Stimulated activated naive CD4-positive, alpha-beta T cell (primary cell): Measurements from ENCODE around the gene MYL6.
"Not testable (repeated sequence)": the region's sequence is repeated elsewhere in the genome, so short reads cannot be mapped to it uniquely, and the experiment has no call there.

Experiments
- DNase-seq, 6 experiments: peaks; one replicate each; lab custom pipeline; 2025; lab: John Stamatoyannopoulos, UW

The MYL6 gene

DNA sequence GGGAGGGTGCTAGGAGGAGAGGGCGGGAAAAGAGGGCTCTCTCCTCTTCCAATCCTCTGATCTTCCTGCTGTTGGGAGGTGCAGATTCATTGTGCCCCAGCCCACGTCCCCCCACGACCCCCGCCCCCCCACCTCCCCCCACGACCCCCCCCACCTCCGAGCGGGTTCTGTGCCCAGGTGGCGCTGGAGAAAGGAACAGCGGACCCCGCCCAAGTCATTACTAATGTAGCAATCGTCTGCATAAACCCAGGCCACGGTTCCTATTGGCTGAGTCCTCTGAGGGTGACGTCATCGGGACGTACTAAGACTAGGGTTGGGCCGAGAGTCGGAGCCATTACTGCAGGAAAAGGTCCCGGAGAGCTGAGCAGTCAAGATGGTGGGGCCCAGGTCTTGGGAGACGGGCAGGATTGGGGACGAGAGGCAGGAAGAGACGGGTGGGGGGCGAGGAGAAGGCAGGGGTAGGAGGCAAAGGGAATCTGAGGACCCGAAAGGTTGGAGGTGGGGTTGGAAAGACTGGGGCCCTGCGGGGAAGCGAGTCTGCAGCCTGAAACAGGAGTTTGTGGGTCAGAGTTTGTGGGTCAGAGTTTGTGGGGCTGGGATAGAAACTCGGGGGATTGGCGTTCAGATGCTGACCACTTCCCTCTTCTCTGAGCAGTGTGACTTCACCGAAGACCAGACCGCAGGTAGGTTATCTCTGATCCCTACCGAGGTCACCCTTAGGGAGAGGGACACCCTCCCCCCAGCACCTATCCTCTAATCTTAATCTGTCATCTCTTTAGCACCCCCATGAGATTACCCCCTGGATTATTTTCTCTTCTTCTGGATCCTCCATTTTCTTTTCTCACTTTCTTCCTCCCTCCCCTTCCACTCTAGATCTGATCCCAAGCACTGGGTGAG lies at the start of gene MYL6:
TSS of gene MYL6 (plus strand) at position 331 of the 897 bp plus-strand sequence. CDS start at position 374, 43 bp downstream.
- peak; percentile 80 to 93 (median 89) for DNase-seq

DNA sequence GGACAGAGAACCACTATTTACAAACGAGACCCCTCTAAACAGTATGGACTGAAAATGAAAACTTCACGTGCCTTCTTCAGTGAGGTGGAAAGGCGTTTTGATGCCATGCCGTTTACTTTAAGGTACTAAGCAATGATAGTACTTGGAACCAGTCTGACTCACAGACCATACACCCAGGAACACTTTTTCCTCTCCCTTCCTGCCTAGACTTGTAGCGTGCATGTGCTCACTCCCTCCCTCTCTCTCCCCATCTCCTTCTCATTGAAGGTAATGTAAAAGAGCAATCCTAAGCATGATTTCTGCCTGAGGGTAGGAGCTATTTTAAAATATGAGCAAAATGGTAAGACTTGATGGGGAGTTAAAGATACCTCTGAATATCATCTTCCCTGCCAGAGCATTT lies 47.6 kb upstream of the MYL6 start:
- no peak for DNase-seq

DNA sequence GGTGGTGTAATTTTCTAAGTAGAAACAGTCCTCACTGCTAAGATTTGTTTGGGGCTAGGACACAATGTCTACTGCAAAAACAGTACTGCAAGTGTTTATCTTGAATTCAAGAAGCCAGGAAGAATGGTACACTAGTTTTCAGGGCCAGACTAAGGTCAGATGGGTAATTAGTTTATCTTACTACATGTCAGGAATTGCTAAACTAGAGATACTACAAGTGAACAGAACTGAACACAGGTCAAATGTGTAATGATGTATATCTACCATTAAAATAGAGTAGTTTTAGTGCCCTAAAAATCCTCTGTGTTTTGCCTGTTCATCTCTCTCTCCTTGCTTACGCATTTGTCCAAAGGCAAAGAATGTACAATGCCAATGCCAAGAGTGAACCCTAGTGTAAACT lies 44.1 kb upstream of the MYL6 start:
- no peak for DNase-seq

DNA sequence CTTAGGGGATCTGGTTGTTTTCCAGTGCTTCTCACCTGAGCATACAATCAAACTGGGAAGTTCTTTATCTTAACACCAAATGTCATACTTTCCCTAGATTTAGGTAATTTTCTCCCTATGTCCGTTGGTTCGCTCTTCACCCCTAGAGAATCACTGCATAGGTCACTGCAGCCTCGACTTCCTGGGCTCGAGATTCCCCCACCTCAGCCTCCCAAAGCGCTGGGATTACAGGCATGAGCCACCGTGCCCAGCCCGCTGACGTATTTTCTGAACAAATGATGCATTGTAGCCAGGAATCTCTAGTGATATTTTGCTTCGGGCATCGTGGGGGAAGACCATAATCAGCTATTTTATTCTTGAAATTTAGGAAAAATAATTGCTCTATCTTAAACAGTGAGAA lies 42.8 kb upstream of the MYL6 start:
- DNase-seq, result no peak

DNA sequence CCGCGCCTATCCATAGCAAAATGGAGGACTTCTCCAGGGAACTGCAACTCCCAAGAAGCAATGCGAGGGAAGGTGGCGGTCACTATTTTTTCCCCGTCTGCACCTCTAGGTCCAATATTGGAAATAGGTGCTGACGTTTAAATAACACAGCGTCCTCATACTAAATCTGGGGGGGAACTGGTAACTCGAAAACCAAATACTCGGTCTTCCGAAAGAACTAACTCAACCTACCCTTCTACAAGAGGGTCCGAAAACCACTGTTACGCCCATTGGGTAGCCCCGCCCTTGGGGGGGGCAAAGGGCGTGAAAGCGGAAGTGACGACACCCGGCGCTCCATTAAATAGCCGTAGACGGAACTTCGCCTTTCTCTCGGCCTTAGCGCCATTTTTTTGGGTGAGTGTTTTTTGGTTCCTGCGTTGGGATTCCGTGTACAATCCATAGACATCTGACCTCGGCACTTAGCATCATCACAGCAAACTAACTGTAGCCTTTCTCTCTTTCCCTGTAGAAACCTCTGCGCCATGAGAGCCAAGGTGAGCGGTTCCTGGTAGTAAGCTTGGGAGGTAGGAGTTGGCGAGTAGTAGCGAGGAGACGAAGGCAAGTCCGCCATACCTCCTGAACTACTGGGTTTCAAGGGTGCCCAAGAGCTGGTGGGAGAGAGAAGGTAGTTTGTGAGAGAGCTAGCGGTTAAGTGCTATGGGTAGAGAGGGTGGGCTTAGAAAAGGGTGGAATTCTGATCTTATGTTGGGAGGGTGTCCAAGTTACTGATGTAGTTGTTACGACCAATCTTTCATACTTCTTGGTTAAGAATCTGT lies 41.7 kb upstream of the MYL6 start, which contains the start of gene RPL41:
TSS of gene RPL41 (plus strand) at position 367 of the 815 bp plus-strand sequence.
- peak; percentile 87 to 98 (median 91) for DNase-seq

DNA sequence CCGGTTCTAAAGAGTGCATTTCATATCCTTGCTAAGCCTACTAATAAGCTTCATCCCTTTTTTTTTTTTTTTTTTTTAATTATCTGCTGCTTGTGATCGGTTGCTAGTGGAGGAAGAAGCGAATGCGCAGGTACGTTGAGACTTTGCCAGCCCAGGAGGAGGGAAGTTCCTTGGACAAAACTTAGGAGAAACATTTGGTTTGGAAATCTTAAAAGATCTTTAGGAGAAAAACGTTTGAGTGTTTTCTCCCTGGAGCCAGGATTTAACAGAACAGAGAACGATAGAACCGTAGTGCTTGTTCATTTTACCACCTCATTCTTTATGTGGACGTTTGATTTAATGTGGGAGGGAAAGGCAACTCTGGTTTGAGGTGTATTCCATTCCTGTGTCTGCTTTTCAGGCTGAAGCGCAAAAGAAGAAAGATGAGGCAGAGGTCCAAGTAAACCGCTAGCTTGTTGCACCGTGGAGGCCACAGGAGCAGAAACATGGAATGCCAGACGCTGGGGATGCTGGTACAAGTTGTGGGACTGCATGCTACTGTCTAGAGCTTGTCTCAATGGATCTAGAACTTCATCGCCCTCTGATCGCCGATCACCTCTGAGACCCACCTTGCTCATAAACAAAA lies 41.0 kb upstream of the MYL6 start:
- not testable (repeated sequence) for DNase-seq

DNA sequence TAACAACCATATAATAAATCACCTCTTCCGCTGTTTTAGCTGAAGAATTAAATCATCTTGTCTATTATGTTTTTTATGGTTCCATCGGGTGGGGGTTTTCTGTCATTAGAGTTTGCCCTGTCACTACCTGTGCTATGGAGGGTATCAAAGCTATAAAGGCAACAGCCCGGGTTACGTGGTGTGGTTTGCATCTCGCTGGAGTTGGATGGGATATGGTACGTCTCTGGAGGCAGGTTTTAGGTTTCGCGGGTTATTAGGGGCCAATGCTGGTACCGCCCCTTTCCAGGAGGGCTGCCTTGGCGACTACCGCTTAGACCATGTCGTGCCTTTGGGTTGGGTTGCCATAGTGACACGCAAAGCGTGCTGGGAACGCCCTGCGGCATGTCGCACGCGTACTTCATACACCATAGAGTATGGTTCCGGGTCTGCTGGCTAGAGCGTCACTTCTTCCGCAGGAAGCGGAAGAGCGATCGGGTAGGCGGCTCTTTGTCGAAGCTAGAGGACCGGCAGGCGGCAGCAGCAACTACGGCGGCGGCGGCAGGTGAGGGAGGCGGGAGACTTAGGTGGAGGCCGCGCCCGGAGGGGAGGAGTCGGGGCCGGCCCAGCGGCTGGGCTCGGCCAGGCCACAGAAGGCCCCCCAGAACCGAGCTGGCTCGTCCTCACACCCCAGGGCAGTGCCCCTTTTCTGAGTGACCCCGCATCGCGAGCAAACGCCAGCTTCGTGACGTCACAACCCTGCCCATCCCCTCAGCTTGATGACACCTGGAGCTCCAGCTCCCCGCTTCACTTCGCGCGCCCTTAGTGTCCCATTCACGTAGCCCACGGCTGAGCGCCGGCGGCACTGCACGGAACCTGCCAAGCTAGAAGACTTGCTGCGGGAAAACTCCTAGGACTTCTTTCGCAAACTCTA lies 40.1 kb upstream of the MYL6 start, which contains the start of gene ZC3H10:
TSS of gene ZC3H10 (plus strand) at position 489 of the 910 bp plus-strand sequence. CDS start 2,297 bp downstream, outside the sequence.
- DNase-seq, result peak; percentile 94 to 97 (median 96)

DNA sequence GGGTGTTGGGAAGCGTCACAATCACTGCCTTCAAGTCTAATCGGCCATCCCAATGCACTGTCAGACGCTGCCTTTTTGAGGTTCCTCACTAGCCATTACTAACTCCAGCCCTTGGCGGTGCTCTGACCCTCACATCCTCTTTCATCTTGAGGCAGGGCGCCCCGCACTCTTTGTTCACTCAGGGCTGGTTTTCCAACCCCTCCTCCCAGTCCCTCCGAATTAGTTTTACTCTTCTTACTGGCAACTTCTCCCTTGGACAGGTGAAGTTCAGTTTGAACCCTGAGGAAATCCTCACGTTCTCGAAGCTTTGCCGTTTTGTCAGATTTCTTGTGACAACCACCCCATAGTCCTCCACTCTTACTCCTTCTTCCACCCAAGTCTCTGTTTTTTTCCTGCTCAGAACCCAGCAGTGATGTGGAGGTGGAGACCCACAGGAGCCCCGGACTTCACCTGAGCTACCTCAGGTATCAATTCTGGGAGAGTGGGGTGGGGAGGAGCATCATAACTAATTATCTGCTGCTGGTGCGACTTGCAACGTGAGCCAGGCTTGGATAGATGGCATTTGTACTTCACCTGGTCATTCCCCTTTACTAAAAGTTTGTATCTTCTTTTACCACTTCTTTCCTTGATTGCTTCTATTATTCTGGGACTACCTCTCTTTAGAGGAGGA lies 39.3 kb upstream of the MYL6 start:
- no peak for DNase-seq

DNA sequence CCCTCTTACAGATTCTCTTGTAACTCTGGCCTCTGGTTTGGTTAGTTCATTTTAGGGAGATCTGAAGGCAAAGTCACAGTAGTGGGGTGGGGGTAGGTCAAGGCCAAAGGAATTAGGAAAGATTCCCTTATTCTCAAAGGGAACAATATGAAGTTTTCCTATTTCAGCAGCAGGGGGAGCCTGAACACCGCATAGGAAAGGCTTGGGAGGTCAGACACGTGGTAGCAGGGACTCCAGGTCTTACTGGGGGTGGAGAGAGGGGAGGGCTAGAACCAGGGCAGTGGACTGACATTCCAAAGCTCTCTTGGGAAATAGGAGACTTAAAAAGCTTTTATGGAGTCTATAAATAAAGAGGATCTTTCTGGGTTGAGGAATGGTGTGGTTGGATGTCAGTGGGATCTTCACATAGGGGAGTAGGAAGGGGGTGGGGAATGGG lies 38.8 kb upstream of the MYL6 start:
- peak; percentile 24 to 64 (median 56) for DNase-seq

DNA sequence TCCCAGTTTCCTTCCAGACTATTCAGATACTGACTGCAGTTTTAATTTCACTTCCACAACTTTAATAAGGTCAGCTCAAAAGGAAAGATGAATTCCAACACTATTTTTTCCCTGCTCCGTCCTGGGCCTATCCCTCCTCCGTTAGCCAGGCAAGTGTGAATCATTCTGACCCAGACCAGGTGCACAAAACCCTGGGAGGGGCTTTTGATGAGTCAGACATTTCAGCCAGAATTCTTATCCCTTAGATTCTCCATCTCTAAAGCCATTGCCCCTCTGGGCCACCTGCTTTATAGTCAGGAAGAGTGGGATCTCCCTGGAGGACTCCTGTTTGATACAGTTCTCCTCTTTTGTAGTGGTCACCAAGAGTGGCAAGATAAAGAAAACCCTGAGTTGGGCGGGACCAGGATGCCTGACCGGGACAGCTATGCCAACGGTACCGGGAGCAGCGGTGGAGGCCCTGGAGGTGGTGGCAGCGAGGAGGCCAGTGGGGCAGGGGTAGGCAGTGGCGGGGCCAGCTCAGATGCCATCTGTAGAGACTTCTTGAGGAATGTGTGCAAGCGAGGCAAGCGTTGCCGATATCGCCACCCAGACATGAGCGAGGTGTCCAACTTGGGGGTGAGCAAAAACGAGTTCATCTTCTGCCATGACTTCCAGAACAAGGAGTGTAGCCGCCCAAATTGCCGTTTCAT lies 37.9 kb upstream of the MYL6 start:
- no peak for DNase-seq

DNA sequence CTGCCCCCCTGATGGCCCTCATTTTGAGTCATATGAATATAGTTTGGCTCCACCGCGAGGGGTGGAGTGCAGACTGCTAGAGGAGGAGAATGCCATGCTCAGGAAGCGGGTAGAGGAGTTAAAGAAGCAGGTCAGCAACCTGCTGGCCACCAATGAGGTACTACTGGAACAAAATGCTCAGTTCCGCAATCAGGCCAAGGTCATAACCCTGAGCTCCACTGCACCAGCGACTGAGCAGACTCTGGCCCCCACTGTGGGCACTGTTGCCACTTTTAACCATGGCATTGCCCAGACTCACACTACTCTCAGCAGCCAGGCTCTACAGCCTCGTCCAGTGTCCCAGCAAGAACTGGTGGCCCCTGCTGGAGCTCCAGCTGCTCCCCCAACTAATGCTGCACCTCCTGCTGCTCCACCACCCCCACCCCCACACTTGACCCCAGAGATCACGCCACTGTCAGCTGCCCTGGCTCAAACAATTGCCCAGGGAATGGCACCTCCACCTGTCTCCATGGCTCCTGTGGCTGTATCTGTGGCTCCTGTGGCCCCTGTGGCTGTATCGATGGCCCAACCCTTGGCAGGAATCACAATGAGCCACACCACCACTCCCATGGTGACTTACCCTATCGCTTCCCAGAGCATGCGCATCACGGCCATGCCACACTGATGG lies 36.8 kb upstream of the MYL6 start:
- no peak for DNase-seq

DNA sequence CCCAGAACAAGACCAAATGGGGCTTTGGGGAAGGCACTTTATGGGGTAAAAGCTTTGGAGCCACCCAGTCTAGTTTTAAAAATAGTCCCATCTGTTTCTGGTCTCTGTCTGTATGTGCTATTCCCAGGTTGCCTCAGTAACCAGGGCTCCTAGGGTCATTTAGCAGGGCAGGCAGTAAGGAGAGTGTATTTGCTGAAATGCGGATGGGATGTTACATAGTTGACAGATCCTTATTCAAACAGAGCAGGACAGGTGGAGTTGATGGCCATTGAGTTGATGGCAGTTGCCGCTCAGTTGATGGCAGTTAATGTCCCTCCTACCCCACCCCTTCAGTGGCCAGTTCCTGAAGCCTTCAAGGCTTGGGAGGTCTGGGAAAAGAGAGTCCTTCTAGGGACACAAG lies 35.5 kb upstream of the MYL6 start:
- no peak for DNase-seq

DNA sequence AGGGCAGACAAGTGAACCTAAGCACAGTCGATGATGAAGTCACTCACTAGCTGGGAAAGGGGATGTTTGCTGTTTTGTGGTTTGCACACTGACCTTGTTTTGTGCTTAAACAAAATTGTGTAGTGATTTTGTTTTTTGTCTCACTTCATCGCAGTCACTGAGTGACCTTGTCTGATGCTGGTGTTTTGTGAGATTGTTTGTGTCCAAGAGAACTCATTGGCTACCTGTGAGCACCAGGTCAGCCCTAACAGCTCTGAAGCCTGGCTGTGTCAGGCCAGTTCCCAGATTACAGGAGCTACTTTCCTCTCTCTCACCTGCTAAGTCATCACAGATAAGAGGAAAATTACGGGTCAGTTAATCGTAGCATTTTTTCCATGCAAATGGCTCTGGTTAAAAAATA lies 34.0 kb upstream of the MYL6 start:
- no peak for DNase-seq

DNA sequence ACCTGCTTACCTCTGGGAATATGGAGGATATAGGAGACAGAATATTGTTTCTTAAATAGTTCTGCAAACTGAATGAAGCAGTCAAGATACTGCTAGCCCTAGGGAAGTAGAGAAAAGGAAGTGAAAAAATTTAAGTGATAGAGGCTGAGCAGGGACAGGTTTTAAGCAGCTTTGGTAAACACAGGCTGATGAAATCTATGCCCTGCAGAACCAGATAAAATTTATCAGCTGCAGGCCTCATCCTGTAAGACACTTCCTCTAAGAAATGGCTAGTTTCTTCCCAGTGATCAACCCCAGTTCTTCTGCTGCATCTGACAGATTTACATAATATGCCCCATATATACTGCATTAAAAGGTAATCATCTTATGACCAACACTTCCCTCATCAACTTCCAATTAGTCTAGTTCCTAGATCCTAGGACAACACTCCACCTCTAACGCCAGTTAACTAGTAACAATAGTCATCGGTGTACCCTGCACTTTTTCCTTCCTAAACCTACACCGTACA lies 31.4 kb upstream of the MYL6 start:
- DNase-seq, result peak in 1 of 6 experiments; percentile 37

DNA sequence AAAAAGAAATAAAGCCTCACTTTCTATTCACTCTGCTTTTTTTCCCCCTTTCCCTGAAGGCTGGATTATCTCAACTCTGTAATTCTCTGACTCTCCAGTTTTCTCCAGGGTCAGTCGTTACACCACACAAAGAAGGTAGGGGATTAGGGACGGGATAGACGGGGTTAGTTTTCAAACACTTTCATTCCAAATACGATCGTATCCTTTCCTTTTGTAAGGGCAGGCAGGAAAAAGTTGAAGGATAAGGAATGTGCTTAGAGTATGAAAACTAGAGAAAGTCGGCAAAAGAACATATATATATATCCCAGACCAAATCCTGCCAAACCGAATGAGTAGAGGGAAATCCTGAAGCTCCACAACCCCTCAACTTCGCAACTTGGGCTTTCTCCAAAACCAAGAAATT lies 30.7 kb upstream of the MYL6 start:
- DNase-seq, result no peak

DNA sequence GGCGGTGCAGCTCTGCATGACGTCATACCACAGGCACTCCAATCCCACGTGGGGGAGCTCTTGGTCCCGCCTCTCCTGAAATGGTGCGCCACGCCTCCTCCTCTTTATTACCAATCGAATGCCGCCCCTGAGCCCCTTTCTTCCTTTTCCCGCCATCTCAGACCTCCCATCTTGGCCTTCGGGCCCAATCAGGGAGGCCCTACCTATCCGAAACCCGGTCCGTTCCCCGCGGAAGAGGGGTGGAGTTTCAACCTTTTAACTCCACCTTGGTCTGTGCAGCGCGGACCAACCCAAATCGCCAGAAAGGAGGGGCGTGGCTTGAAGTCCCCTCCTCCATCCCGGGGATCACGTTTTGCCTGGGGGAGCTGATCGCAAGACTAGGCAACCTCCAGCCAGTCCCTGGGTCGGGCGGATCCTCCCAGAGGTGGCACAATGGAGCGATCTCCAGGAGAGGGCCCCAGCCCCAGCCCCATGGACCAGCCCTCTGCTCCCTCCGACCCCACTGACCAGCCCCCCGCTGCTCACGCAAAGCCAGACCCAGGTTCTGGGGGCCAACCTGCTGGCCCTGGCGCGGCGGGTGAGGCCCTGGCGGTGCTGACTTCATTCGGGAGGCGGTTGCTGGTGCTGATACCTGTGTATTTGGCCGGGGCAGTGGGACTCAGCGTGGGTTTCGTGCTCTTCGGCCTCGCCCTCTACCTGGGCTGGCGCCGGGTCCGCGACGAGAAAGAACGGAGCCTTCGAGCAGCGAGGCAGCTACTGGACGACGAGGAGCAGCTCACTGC lies 30.1 kb upstream of the MYL6 start, which contains the start of gene ESYT1:
TSS of gene ESYT1 (plus strand) at position 380 of the 782 bp plus-strand sequence. CDS start at position 433, 53 bp downstream.
- DNase-seq, result peak; percentile 89 to 99 (median 98)

DNA sequence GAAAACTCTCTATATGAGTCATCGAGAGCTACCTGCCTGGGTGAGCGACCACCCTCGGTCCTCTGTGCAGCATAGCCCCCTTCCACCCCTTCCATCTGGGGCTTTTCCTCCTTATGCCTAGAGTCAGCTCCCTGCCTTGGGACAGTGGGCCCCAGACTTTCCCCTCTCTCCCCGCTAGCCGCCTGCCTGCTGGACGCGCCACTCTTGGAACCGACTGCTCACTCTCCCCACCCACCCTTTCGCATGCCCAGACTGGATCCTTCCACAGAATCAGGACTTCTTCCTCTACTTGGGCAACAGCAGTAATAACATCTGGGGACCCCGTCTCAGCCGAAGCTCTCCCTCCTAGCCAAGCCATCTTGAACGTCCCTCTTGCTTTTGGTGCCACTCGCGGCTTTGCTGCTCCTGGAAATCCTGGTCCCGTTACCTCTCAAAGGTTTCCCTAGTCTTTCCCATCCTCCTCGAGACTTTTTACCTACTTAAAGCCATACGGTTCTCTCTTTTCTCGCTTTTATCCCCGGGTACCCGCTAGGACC lies 29.4 kb upstream of the MYL6 start:
- DNase-seq, result peak in 3 of 6 experiments; percentile 29 to 48 (median 37)
